HepG2 (cell line): Measurements from ENCODE around the gene PLEKHG2. TPM values are rescaled to one million over a fixed set of nuclear protein-coding genes. Genes with fewer than 3 reads are reported as not detected.

ENCODE experiments used
- IKZF1 ChIP-seq: fragments of 450-650 bp; IDR thresholded peaks from 2 replicates; pipeline ENCODE4 v1.7.1; 2016
- LCORL ChIP-seq, 2 experiments: fragments of 450-650 bp in 1 of 2; sonication (generic) in 1 of 2; formaldehyde crosslinking in 1 of 2; IDR thresholded peaks; 2 replicates each; pipeline versions ENCODE4 v1.5.0 to v1.6.1; 2017 to 2020; ENCODE audit warnings: antibody characterized with exemption in 1 of 2, missing genetic modification reagents in 1 of 2
- TEAD3 ChIP-seq: optimal IDR thresholded peaks from 2 replicates; pipeline ENCODE3; 2016; ENCODE audit warnings: borderline replicate concordance
- USF2 ChIP-seq, 2 experiments: sonication (generic) in 1 of 2; formaldehyde crosslinking in 1 of 2; IDR thresholded peaks; 2 replicates each; pipeline versions ENCODE4 v1.5.1 to v1.6.1; 2011 to 2020; ENCODE audit warnings: borderline replicate concordance in 1 of 2, low read depth in 1 of 2, low read length in 1 of 2, mild to moderate bottlenecking in 1 of 2, missing genetic modification reagents in 1 of 2, moderate library complexity in 1 of 2
- ZBTB43 ChIP-seq: sonication (generic); formaldehyde crosslinking; conservative IDR thresholded peaks from 2 replicates; pipeline ENCODE4 v1.4.0; 2020; ENCODE audit warnings: missing genetic modification reagents
- ZNF12 ChIP-seq: sonication (generic); formaldehyde crosslinking; IDR thresholded peaks from 2 replicates; pipeline ENCODE4 v1.5.0; 2020; ENCODE audit warnings: missing genetic modification reagents
- ZNF124 ChIP-seq: sonication (generic); formaldehyde crosslinking; IDR thresholded peaks from 2 replicates; pipeline ENCODE4 v1.4.0; 2020; ENCODE audit warnings: missing genetic modification reagents
- ZSCAN22 ChIP-seq: sonication (generic); formaldehyde crosslinking; IDR thresholded peaks from 2 replicates; pipeline ENCODE4 v1.4.0; 2020; ENCODE audit warnings: mild to moderate bottlenecking, missing genetic modification reagents
- polyA plus RNA-seq, 8 experiments: library from polyadenylated mRNA; depleted of rRNA in 3 of 8; stranded (reverse) in 7 of 8; unstranded in 1 of 8; fragments of >200 nt; fragmentation: Illumina TruSeq in 4 of 8; extraction: Trizol in 4 of 8; gene quantifications; 2 replicates each; pipeline versions ENCODE4 v1.2.1 to v1.2.3, GENCODE V29; 2011 to 2016; ENCODE audit warnings: low read depth in 4 of 8, missing spikeins in 1 of 8, mixed read lengths in 1 of 8; ENCODE audit not compliant: insufficient read depth in 1 of 8
- total RNA-seq, 5 experiments: library from RNA; depleted of rRNA; stranded (reverse); fragments of >200 nt; fragmentation: Illumina TruSeq; extraction: Trizol; gene quantifications; 2 replicates each; pipeline ENCODE4 v1.2.3, GENCODE V29; 2016; ENCODE audit warnings: low read depth in 1 of 5
- TF ChIP-seq, protein P1 (sequence below): sonication (generic); formaldehyde crosslinking; conservative IDR thresholded peaks from 2 replicates; pipeline ENCODE4 v1.8.0; 2022; ENCODE audit warnings: missing genetic modification reagents
- TF ChIP-seq, protein P2 (sequence below): sonication (generic); formaldehyde crosslinking; IDR thresholded peaks from 2 replicates; pipeline ENCODE4 v1.4.0; 2020; ENCODE audit warnings: mild to moderate bottlenecking, missing genetic modification reagents
- TF ChIP-seq, protein P3 (sequence below): sonication (generic); formaldehyde crosslinking; IDR thresholded peaks from one replicate; pipeline ENCODE4 v1.5.1; 2020; ENCODE audit warnings: mild to moderate bottlenecking, missing genetic modification reagents; ENCODE audit errors: not compliant biosample characterization

PLEKHG2 gene
- total and polyA plus RNA-seq, 2 of the 13 experiments (the other 11 are each of a cell fraction or from before 2014, with no cell fraction given) = 3.6 to 6.8 TPM

- TF ChIP-seq USF2 (IDR thresholded peaks at IDR 0.05; ENCODE audit: low read depth, low read length) (no peak), USF2 (CRISPR knock-in tag; IDR thresholded peaks at IDR 0.05; ENCODE audit: borderline replicate concordance) (no peak; the same call in 1 of the 2 replicates), ZNF124 (CRISPR knock-in tag) (no peak; the same call in 1 of the 2 replicates), LCORL (IDR thresholded peaks at IDR 0.05) (no peak), LCORL (CRISPR knock-in tag; IDR thresholded peaks at IDR 0.05) (no peak), IKZF1 (no peak), ZSCAN22 (CRISPR knock-in tag) (no peak), ZBTB43 (no peak), TEAD3 (CRISPR knock-in tag) (no peak), ZNF12 (no peak)
- TF ChIP-seq, protein P1, sequence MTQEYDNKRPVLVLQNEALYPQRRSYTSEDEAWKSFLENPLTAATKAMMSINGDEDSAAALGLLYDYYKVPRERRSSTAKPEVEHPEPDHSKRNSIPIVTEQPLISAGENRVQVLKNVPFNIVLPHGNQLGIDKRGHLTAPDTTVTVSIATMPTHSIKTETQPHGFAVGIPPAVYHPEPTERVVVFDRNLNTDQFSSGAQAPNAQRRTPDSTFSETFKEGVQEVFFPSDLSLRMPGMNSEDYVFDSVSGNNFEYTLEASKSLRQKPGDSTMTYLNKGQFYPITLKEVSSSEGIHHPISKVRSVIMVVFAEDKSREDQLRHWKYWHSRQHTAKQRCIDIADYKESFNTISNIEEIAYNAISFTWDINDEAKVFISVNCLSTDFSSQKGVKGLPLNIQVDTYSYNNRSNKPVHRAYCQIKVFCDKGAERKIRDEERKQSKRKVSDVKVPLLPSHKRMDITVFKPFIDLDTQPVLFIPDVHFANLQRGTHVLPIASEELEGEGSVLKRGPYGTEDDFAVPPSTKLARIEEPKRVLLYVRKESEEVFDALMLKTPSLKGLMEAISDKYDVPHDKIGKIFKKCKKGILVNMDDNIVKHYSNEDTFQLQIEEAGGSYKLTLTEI = no peak
- TF ChIP-seq, protein P2, sequence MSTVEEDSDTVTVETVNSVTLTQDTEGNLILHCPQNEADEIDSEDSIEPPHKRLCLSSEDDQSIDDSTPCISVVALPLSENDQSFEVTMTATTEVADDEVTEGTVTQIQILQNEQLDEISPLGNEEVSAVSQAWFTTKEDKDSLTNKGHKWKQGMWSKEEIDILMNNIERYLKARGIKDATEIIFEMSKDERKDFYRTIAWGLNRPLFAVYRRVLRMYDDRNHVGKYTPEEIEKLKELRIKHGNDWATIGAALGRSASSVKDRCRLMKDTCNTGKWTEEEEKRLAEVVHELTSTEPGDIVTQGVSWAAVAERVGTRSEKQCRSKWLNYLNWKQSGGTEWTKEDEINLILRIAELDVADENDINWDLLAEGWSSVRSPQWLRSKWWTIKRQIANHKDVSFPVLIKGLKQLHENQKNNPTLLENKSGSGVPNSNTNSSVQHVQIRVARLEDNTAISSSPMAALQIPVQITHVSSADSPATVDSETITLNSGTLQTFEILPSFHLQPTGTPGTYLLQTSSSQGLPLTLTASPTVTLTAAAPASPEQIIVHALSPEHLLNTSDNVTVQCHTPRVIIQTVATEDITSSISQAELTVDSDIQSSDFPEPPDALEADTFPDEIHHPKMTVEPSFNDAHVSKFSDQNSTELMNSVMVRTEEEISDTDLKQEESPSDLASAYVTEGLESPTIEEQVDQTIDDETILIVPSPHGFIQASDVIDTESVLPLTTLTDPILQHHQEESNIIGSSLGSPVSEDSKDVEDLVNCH (CRISPR knock-in tag) = no peak
- TF ChIP-seq, protein P3, sequence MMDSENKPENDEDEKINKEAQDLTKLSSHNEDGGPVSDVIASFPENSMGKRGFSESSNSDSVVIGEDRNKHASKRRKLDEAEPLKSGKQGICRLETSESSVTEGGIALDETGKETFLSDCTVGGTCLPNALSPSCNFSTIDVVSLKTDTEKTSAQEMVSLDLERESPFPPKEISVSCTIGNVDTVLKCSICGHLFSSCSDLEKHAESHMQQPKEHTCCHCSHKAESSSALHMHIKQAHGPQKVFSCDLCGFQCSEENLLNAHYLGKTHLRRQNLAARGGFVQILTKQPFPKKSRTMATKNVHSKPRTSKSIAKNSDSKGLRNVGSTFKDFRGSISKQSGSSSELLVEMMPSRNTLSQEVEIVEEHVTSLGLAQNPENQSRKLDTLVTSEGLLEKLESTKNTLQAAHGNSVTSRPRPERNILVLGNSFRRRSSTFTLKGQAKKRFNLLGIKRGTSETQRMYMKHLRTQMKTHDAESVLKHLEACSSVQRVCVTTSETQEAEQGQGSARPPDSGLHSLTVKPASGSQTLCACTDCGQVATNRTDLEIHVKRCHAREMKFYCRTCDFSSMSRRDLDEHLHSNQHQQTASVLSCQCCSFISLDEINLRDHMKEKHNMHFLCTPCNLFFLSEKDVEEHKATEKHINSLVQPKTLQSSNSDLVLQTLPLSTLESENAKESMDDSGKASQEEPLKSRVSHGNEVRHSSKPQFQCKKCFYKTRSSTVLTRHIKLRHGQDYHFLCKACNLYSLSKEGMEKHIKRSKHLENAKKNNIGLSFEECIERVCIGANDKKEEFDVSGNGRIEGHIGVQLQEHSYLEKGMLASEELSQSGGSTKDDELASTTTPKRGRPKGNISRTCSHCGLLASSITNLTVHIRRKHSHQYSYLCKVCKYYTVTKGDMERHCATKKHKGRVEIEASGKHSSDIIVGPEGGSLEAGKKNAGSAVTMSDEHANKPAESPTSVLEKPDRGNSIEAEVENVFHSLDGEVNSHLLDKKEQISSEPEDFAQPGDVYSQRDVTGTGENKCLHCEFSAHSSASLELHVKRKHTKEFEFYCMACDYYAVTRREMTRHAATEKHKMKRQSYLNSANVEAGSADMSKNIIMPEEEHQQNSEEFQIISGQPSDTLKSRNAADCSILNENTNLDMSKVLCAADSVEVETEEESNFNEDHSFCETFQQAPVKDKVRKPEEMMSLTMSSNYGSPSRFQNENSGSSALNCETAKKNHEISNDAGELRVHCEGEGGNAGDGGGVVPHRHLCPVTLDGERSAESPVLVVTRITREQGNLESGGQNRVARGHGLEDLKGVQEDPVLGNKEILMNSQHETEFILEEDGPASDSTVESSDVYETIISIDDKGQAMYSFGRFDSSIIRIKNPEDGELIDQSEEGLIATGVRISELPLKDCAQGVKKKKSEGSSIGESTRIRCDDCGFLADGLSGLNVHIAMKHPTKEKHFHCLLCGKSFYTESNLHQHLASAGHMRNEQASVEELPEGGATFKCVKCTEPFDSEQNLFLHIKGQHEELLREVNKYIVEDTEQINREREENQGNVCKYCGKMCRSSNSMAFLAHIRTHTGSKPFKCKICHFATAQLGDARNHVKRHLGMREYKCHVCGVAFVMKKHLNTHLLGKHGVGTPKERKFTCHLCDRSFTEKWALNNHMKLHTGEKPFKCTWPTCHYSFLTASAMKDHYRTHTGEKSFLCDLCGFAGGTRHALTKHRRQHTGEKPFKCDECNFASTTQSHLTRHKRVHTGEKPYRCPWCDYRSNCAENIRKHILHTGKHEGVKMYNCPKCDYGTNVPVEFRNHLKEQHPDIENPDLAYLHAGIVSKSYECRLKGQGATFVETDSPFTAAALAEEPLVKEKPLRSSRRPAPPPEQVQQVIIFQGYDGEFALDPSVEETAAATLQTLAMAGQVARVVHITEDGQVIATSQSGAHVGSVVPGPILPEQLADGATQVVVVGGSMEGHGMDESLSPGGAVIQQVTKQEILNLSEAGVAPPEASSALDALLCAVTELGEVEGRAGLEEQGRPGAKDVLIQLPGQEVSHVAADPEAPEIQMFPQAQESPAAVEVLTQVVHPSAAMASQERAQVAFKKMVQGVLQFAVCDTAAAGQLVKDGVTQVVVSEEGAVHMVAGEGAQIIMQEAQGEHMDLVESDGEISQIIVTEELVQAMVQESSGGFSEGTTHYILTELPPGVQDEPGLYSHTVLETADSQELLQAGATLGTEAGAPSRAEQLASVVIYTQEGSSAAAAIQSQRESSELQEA (CRISPR knock-in tag) = no peak
These were observed 2.2 kb upstream of the PLEKHG2 start (continued) for GRCh38 chr19:39410017-39410830.
